IMR-90 (cell line): ENCODE measurements around the gene SBF1. TPM values are rescaled to one million over a fixed set of nuclear protein-coding genes. Genes with fewer than 3 reads are reported as not detected.
"Not testable (repeated sequence)": the region's sequence is repeated elsewhere in the genome, so short reads cannot be mapped to it uniquely, and the experiment has no call there.

Experiments
- ATAC-seq: fragments of 200-7000 bp; cut with Tn5 transposase; 2 replicates; pipeline ENCODE4 v1.9.1; 2020; ENCODE audit warnings: low read depth, mild to moderate bottlenecking, moderate library complexity
- BruUV-seq: library from RNA; stranded (reverse); fragments of 400-500 nt; replicated peaks from 2 replicates; lab custom pipeline; 2021; lab: Mats Ljungman, UMichigan
- CTCF ChIA-PET: fragments of 300-600 bp; formaldehyde crosslinking; extraction: SDS; loops from one replicate; lab custom pipeline; 2021; ENCODE audit warnings: antibody characterized with exemption; lab: Yijun Ruan, JAX
- POLR2A ChIA-PET: fragments of 300-600 bp; sonication (Branson Sonifier 250); formaldehyde crosslinking; loops from one replicate; lab custom pipeline; 2022; ENCODE audit warnings: antibody characterized with exemption; ENCODE audit not compliant: unreplicated experiment; lab: Charles Lee
- DNase-seq: peaks from one replicate; pipeline ENCODE4 v3.0.0; 2013
- H2AFZ ChIP-seq: replicated peaks from 2 replicates; pipeline ENCODE3; 2013; ENCODE audit warnings: low read length, mild to moderate bottlenecking; ENCODE audit not compliant: poor library complexity
- H2AK5ac ChIP-seq: 2 replicates; pipeline ENCODE4 v1.6.1; 2013; ENCODE audit warnings: low read depth, low read length, inconsistent platforms
- H2AK9ac ChIP-seq: replicated peaks from 2 replicates; pipeline ENCODE3; 2013; ENCODE audit warnings: mild to moderate bottlenecking, low read depth, low read length, moderate library complexity; ENCODE audit not compliant: poor library complexity
- H2BK120ac ChIP-seq: 2 replicates; pipeline ENCODE4 v1.6.1; 2013; ENCODE audit warnings: low read depth, low read length, inconsistent platforms
- H2BK15ac ChIP-seq: 3 replicates; pipeline ENCODE4 v1.6.1; 2013; ENCODE audit warnings: low read depth, low read length, inconsistent platforms
- H2BK20ac ChIP-seq: 2 replicates; pipeline ENCODE4 v1.6.1; 2013; ENCODE audit warnings: low read depth, mild to moderate bottlenecking, inconsistent platforms, low read length, moderate library complexity
- H2BK5ac ChIP-seq: 2 replicates; pipeline ENCODE4 v1.6.1; 2013; ENCODE audit warnings: mild to moderate bottlenecking, low read depth, low read length, inconsistent platforms; ENCODE audit not compliant: poor library complexity, severe bottlenecking
- H3K14ac ChIP-seq: replicated peaks from 2 replicates; pipeline ENCODE4 v1.6.1; 2013; ENCODE audit warnings: low read depth, low read length, inconsistent platforms
- H3K18ac ChIP-seq: 2 replicates; pipeline ENCODE4 v1.6.1; 2013; ENCODE audit warnings: low read depth, low read length, control low read depth
- H3K23ac ChIP-seq: 2 replicates; pipeline ENCODE4 v1.6.1; 2013; ENCODE audit warnings: low read depth, low read length, inconsistent platforms
- H3K27ac ChIP-seq: 2 replicates; pipeline ENCODE4 v1.5.1; 2013; ENCODE audit warnings: mild to moderate bottlenecking, control low read depth, low read length; ENCODE audit not compliant: insufficient read depth
- H3K27me3 ChIP-seq: 2 replicates; pipeline ENCODE4 v1.6.1; 2013; ENCODE audit warnings: low read length; ENCODE audit not compliant: control insufficient read depth, insufficient read depth
- H3K36me3 ChIP-seq: 2 replicates; pipeline ENCODE4 v1.6.1; 2013; ENCODE audit warnings: low read length, mixed read lengths; ENCODE audit not compliant: control insufficient read depth, insufficient read depth
- H3K4ac ChIP-seq: 2 replicates; pipeline ENCODE4 v1.6.1; 2013; ENCODE audit warnings: low read depth, low read length, inconsistent platforms
- H3K4me1 ChIP-seq: 2 replicates; pipeline ENCODE4 v1.6.1; 2013; ENCODE audit warnings: low read length, mixed read lengths; ENCODE audit not compliant: control insufficient read depth, insufficient read depth
- H3K4me2 ChIP-seq: 2 replicates; pipeline ENCODE4 v1.6.1; 2013; ENCODE audit warnings: low read depth, mild to moderate bottlenecking, control low read depth, low read length, moderate library complexity
- H3K4me3 ChIP-seq: 2 replicates; pipeline ENCODE4 v1.5.1; 2013; ENCODE audit warnings: low read depth, mild to moderate bottlenecking, control low read depth, low read length, moderate library complexity; ENCODE audit not compliant: insufficient read depth
- H3K56ac ChIP-seq: 2 replicates; pipeline ENCODE4 v1.6.1; 2013; ENCODE audit warnings: low read length, inconsistent platforms; ENCODE audit not compliant: insufficient read depth; ENCODE audit errors: extremely low read depth
- H3K79me1 ChIP-seq, 2 experiments: 2 replicates each; pipeline ENCODE4 v1.6.1; 2013; ENCODE audit warnings: low read length in 2 of 2, inconsistent platforms in 1 of 2, low read depth in 1 of 2
- H3K9ac ChIP-seq: 2 replicates; pipeline ENCODE4 v1.6.1; 2013; ENCODE audit warnings: low read depth, low read length, control low read depth
- H3K9me1 ChIP-seq: 2 replicates; pipeline ENCODE4 v1.6.1; 2013; ENCODE audit warnings: low read length, inconsistent platforms; ENCODE audit not compliant: insufficient read depth
- H3K9me3 ChIP-seq: 2 replicates; pipeline ENCODE4 v1.6.1; 2013; ENCODE audit warnings: low read length; ENCODE audit not compliant: control insufficient read depth, insufficient read depth
- H4K20me1 ChIP-seq: 2 replicates; pipeline ENCODE4 v1.6.1; 2013; ENCODE audit warnings: low read length, inconsistent platforms; ENCODE audit not compliant: insufficient read depth
- H4K5ac ChIP-seq: 2 replicates; pipeline ENCODE4 v1.6.1; 2013; ENCODE audit warnings: mild to moderate bottlenecking, low read depth, low read length, control low read depth
- H4K8ac ChIP-seq, 2 experiments: 2 replicates each; pipeline ENCODE4 v1.6.1; 2013; ENCODE audit warnings: low read depth in 2 of 2, low read length in 2 of 2, control low read depth in 1 of 2, inconsistent platforms in 1 of 2
- H4K91ac ChIP-seq: 2 replicates; pipeline ENCODE4 v1.6.1; 2013; ENCODE audit warnings: low read depth, low read length, inconsistent platforms; ENCODE audit not compliant: insufficient read depth
- CEBPB ChIP-seq: IDR thresholded peaks from 2 replicates; pipeline ENCODE4 v1.6.1; 2012; ENCODE audit warnings: low read depth, low read length, improper control_type of control experiment
- RAD21 ChIP-seq: IDR thresholded peaks from 2 replicates; pipeline ENCODE4 v1.6.1; 2012; ENCODE audit warnings: low read length, improper control_type of control experiment
- WGBS, 2 experiments: methylation state at CpG; one replicate each; pipeline versions ENCODE4 v1.1.5 to v1.1.7; 2013; ENCODE audit warnings: missing lambda C conversion rate in 2 of 2; ENCODE audit not compliant: insufficient read length in 1 of 2; ENCODE audit errors: extremely low coverage in 2 of 2; 5-methylcytosine and 5-hydroxymethylcytosine counted together
- dilution Hi-C: fragments of 300-500 bp; cut with HindIII; formaldehyde crosslinking; loops from one replicate; pipeline ENCODE4 v1.14.3; 2018; ENCODE audit warnings: low sequenced_read_pairs; ENCODE audit not compliant: unreplicated experiment
- in situ Hi-C: fragments of 300-500 bp; cut with MboI; formaldehyde crosslinking; loops from 3 replicates; pipeline ENCODE4 v1.14.3; 2019; ENCODE audit warnings: low sequenced_read_pairs, inconsistent platforms, mixed read lengths
- intact Hi-C: fragments of 100-400 bp; cut with micrococcal nuclease; formaldehyde crosslinking; loops from 2 replicates; pipeline ENCODE4 v1.10.0; 2022
- polyA plus RNA-seq, 3 experiments: library from polyadenylated mRNA; depleted of rRNA; stranded (reverse); fragments of >200 nt; gene quantifications; 2 replicates each; pipeline ENCODE4 v1.2.3, GENCODE V29; 2012; ENCODE audit warnings: low replicate concordance in 1 of 3
- total RNA-seq: library from RNA; depleted of rRNA; stranded (reverse); fragments of >200 nt; gene quantifications from 2 replicates; pipeline ENCODE4 v1.2.3, GENCODE V29; 2012

The SBF1 gene
- total and polyA plus RNA-seq, 2 of the 4 experiments (the other 2 are of a cell fraction) = 21.5 to 33.2 TPM

DNA sequence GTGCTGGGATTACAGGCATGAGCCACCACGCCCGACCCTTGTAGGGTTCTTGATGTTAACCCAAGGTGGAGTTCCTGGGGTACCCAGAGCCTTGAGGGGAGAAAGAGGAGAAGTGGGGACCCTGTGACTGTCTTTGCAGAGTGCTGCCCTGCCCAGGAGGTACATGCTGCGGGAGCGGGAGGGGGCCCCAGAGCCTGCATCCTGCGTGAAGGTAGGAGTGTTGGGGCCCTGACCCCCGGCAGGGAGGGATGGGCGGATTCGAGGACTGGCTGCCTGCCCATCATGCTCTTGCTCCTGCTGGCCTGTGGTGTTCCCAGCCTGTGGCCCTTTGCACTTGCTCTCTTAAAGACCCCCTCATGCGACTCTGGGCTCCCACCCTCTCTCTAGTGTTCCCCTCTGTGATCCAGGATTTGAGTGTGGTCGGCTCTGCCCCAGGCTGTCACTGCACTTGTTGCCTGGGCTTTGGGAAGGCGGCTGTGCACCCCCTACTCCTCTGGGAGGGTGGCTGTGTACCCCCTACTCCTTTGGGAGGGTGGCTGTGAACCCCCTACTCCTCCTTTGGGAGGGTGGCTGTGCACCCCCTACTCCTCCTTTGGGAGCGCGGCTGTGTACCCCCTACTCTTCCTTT is 46.1 kb upstream of the SBF1 start:
- peaks cover 2% of the 10 kb centered on the region; the same call in 1 of the 2 replicates for H3K9me1 ChIP-seq
- no peak overlapping the region for H4K91ac ChIP-seq
- peaks cover 5% of the 10 kb centered on the region for H3K4me1 ChIP-seq
- 90% methylated on average over 4 of the region's 13 CpGs; no CpG with 5 or more reads in 1 of the 2 experiments for WGBS, 2 experiments
- POLR2A ChIA-PET = no interaction called here
- no peak overlapping the region for H3K14ac ChIP-seq
- no peak overlapping the region for H3K9ac ChIP-seq
- no peak overlapping the region for H2AK9ac ChIP-seq
- no peak overlapping the region for H2BK5ac ChIP-seq
- H3K4ac ChIP-seq = no peak overlapping the region
- H3K9me3 ChIP-seq = no peaks in the 10 kb centered on the region
- BruUV-seq = no TSS peak
- no peaks in the 10 kb centered on the region for H3K27me3 ChIP-seq
- H2BK20ac ChIP-seq = no peak overlapping the region
- in situ Hi-C loops (no loop called here), intact Hi-C loops (no loop called here), dilution Hi-C loops (no loop called here)
- no peak overlapping the region for H3K4me2 ChIP-seq
- no peak overlapping the region for H4K8ac ChIP-seq
- CTCF ChIA-PET = interaction anchor here (0.5 kb wide), 1 partner anchor 63 kb away, joined by 4 read pairs; no protein-coding TSS in a partner anchor
- H3K27ac ChIP-seq = no peak overlapping the region
- TF ChIP-seq CEBPB (no peak), RAD21 (no peak)
- H3K56ac ChIP-seq = no peak overlapping the region
- peaks cover 19% of the 10 kb centered on the region for H4K20me1 ChIP-seq
- DNase-seq (no peak), ATAC-seq (no peak)
- H3K4me3 ChIP-seq = no peak overlapping the region
- peaks cover 48% of the 10 kb centered on the region for H3K36me3 ChIP-seq
- H3K18ac ChIP-seq = no peak overlapping the region
- no peak overlapping the region for H2BK15ac ChIP-seq
- no peak overlapping the region for H3K23ac ChIP-seq
- H2AK5ac ChIP-seq = no peak overlapping the region
- H4K5ac ChIP-seq = no peak overlapping the region
- H3K79me1 ChIP-seq = peaks cover 15 to 46% of the 10 kb centered on the region in 2 experiments
- H2BK120ac ChIP-seq = no peak overlapping the region
- H2AFZ ChIP-seq = no peak overlapping the region

GRCh38 chr22:50520184-50520583 is 45.3 kb upstream of the SBF1 start:
- H3K14ac ChIP-seq, H3K23ac ChIP-seq, DNase-seq, H3K18ac ChIP-seq, H3K9me3 ChIP-seq, H3K27me3 ChIP-seq, H3K4me2 ChIP-seq, H3K9ac ChIP-seq, H2AFZ ChIP-seq, in situ Hi-C loops, H2AK5ac ChIP-seq, H2AK9ac ChIP-seq, H2BK15ac ChIP-seq, H4K91ac ChIP-seq, H3K9me1 ChIP-seq, dilution Hi-C loops, POLR2A ChIA-PET, H3K4me1 ChIP-seq, H2BK20ac ChIP-seq, H4K8ac ChIP-seq, H3K4me3 ChIP-seq, H3K27ac ChIP-seq, CTCF ChIA-PET, H2BK5ac ChIP-seq, H3K4ac ChIP-seq, ATAC-seq, intact Hi-C loops, BruUV-seq, H2BK120ac ChIP-seq, H4K5ac ChIP-seq, H3K56ac ChIP-seq: not testable (repeated sequence)
- 97% methylated on average over 7 of the region's 8 CpGs; no CpG with 5 or more reads in 1 of the 2 experiments for WGBS, 2 experiments
- Histone ChIP-seq H4K20me1 (peaks cover 19% of the 10 kb centered on the region), H3K79me1 (peaks cover 16 to 49% of the 10 kb centered on the region in 2 experiments), H3K36me3 (peaks cover 48% of the 10 kb centered on the region)
